ENCODE data around the gene CHTF18.
"Not testable (repeated sequence)": the region's sequence is repeated elsewhere in the genome, so short reads cannot be mapped to it uniquely, and the experiment has no call there.

Gene CHTF18

DNA sequence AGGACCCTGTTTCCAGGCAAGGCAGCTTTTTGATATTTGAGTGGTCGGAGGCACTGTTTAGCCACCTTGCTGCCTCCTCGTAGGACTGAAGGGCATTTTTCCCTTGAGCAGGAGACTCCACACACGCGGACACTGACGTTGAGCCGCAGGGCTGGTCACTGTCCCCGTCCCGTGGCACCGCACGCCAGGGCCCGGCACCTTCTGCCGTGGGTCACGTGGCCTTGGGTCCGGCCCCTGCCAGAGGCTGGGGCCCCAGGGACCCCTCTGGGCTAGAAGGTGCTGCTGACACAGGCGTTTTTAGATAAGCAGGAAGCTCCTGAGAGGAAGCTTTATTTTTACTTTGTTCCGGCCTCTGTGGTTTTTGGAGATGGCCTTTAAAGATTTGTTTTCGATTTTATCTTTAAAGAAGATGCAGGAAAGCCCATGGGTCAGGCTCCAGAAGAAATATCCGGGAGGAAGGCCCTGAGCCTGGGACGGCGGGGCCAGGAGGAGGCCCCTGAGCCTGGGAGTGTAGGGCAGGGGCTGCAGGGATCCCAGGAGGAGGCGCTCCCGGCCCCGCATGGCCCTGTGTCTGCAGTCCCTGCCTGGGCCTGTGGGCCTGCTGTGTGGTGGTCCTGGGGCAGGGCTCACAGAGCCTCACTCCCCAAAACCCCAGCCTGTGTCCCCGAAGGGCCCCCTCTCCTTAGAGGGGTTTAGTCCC, 42.6 kb downstream of the CHTF18 start:
- no peak for DNase-seq (ENCODE audit: low read depth)

DNA sequence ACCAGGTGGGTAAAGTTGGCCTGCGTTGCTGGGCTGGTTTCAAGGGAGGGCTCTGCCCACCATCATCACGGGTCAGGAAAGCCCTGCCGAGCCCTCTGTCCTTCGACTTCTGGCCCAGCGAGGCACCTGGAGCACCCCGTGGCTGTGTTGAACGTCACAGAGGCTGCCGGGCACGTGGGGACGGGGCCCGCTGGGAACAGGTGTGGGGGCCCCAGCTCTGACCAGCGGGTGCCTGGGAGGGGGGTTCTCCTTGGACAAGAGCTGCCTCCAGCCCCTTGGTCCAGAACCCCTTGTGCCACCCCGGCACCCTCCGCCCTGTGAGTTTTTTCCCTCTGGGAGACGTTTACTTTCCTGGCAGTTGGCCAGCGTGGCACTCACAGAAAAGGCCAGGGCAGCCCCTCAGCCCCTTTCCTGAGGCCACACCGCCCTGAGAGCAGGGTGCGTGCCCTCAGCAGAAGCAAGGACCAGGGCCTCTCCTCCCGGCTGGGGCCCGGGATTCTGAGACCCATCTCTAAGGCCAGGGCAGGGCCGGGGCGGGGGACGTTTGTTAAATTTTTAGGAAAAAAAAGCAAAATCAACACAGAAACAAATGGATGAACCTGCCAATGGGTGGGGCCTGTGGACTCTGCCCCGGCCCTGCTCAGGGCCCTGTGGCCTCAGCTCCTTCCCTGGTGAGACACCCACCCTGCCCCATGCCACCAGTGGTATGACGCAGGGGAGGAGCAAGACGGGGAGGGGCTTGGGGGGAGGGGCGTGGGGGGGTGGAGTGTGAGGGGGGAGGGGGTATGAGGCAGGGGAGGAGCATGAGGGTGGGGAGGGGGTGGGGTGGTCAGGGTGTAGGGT, 43.4 kb downstream of the CHTF18 start:
- no peak for DNase-seq (ENCODE audit: low read depth)

DNA sequence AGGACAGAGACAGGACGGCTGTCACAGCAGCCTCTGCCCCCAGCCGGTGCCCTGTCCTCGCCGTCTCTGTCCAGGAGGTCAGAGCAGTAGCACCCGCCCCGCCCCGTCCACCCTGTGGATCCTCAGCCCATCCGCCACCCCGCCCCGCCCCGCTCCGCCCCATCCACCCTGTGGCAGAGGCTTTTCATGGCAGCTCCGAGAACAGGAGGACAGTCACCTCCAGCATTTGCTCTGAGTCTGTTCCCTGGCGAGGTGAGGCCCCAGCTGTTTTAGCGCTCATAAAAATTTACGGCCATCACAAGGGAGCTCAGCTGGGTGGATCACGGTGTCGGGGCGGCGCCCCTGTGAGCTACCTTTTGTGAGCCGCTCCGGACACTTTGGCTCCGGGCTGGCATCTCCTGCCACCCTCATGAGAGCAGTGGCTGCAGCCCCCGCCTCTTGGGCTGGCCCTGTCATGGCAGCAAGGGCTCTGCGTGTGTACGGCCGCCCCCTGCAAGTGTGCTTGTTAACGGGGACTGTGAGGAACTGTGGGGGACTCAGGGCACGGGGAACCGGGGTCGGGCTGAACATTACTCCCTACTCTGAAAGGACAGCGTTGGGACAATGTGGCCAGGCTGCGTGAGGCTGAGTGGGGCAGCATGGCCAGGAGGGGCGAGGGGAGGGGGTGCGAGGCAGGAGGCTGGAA, 44.4 kb downstream of the CHTF18 start:
- DNase-seq (ENCODE audit: low read depth): no peak

DNA sequence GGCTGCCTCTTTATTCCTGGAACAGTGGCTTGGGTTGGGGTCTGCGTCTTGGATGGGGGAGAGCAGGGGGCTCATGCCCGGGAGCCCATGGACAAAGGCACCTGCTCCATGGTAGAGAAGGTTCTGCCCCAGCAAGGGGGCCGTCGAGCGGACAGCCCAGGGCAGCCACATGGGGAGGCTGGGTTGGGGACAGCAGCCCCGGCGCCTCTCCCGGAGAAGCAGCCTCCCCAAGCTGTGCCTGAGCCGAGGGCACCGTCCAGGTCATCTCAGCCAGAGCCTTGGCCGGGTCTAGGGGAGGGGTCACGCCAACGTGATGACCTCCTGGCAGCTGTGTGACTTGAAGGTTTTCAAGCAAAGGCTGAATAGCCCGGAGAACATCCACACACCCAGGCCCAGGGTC, 45.0 kb downstream of the CHTF18 start:
- no peak for DNase-seq (ENCODE audit: low read depth)

DNA sequence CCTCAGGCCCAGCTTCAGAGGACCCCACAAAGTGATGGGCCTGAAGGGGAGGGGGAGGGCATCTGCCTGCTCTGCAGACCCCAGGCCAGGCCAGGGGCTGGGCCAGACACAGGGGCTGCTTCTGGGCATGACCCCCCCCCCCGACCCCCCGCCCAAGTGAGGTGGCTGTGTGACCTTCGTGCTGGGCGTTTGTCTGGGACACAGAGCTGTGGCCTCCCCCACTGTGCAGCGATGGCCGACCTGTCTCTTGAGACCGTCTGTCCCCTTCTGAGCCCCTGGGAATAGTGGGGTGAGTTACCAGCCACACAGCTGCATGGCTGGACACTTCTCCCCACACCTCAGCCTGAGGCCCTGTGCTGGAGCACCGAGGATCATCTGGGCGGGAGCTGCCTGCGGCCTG, 47.0 kb downstream of the CHTF18 start:
- DNase-seq (ENCODE audit: low read depth): no peak

DNA sequence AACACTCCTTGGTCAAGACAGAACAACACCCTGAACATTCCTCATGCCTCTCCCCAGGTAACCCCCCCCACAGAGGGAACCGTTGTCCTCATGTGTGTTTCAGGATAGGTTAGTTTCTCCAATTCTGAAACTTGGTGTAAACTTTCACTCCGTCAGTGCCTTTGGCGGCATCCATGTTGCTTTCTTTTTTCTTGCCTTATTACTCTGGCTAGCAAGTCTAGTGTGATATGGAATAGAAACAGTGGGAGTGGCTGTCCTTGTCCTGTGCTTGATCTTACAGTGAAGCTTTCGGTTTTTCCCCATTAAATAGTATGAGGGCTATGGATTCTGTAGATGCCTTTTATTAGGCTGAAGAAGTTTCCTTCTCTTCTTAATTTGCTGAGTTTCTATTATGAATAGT, 47.8 kb downstream of the CHTF18 start:
- no peak for DNase-seq (ENCODE audit: low read depth)

DNA sequence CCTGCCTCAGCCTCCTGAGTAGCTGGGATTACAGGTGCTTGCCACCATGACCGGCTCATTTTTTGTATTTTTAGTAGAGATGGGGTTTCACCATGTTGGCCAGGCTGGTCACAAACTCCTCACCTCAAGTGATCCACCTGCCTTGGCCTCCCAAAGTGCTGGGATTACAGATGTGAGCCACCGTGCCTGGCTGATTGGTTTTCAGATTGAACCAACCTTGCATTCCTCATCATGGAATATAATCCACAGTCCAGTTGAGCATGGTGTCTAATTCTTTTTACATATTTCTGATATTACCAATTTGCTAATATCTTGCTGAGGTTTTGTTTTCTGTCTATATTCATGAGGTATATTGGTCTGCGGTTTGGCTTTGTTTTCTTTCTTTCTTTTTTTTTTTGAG, 48.4 kb downstream of the CHTF18 start:
- not testable (repeated sequence) for DNase-seq (ENCODE audit: low read depth)

DNA sequence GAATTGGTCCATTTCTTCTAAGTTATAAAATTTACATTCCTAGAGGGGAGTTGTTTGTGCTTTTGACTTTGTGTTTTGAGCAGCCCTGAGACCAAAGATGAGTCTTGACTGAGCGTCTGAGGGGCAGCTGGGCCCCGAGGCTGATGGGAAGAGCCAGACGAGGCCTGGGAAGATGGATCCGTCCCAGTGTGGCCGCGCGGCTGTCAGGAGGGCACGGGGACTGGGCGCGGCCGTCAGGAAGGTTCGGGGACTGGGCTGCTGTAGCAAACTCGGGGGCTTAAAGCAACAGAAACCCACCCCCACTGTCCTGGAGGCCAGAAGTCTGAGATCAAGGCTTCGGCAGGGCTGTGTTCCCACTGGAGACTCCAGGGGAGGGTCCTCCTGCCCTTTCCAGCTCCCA, 50.3 kb downstream of the CHTF18 start:
- DNase-seq (ENCODE audit: low read depth): no peak

DNA sequence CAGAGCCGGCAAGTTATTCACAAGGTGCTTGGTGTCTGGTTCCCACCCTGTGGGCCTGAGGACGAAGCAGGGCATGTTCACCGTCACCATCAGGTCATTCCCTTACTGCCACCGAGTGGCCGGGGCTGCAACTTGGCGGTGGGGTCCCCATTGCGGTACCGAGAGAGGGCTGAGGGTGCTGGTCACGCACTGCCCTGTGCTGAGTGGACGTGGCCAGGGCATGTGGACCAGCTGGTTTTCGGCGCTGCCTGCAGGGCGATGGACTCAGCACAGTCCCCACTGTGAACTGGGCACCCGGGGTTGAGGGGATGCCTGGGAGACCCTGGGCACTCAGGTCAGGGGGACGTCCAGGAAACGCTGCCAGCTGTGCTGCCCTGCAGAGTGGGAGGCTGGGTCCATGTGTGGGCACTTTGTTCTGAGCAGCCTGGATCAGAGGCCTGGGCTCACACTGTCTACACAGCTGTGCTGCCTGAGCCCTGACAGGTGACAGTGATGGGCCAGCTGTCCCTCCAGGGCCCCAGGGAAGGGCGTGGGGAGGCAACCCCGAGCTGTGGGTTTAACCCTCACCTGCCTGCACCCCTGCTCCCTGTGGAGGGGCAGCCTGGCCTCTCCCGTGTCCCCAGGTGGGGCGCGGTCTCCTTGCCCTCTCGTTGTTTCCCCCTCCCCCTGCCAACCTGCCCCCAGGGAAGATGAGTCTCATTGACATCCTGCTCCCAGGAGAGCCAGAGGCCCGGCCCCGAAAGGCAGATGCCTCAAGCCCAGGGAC, 51.4 kb downstream of the CHTF18 start:
- no peak for DNase-seq (ENCODE audit: low read depth)

DNA sequence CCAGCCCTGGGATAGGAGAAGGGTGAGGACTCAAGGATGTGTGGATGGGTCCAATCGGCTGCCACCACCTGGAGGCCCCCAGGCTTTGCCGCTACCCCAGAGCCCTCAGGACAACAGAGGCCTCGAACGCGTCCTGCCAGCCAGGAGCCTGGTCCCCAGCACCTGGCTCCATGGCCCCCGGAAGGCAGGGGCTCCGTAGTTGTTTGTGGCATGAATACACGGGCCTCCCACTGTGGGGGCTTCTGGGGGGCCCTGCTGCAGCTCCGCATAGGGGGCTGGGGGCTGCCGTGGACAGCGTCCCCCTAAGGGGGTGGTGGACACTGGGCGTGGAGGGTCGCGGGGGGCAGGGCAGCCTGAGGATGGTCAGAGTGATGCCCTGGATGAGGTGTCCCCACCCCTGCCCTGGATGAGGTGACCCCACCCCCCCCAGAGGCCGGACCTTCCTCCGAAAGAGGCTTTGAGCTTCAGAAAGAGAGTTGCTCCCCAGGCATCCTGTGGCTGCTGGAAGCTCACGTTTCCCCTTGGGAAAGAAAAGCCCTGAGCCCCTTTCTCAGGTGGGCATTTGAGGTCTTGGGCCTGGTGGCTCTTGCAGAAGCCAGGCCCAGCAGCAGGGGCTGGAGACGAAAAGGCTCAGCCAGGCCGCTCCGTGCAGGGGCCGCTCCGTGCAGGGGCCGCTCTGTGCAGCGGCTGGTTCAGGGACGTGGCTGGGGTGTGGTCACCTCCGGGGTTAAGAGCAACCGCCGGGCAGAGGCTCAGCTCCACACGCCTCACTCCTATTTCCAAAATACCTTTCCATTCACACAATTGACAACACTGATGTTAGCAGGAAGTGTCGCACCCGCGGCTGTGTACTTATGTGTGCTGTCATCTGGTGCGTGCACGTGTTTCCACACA, 52.4 kb downstream of the CHTF18 start:
- no peak for DNase-seq (ENCODE audit: low read depth)

DNA sequence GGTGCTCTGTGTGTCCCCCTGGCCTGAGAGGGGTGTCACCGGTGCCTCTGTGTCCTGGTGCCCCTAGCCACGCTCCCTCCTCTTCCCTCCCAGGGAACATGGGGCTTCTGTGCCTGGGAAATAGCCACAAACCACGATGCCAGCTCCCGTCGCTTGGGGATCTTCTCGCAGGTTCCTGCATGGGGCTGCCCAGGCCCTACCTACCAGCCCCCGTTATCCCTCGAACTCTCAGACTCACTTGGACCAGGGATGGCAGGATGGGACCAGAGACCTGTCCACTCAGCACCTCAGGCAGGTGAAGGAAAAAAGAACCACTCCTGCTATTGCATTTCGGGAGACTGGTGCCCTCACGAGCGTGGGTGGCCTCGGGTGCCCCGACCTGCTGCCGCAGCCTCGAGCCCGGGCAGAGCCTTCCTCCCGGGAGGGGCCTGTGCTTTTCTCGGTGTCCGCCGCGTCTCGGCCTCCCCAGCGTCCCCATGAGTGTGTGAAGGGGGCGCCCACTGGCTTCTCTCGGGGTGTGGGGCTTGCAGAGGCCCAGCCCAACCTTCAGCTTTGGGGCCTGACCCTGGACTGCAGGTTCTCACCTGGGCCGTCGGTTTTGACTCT, 53.1 kb downstream of the CHTF18 start:
- no peak for DNase-seq (ENCODE audit: low read depth)

DNA sequence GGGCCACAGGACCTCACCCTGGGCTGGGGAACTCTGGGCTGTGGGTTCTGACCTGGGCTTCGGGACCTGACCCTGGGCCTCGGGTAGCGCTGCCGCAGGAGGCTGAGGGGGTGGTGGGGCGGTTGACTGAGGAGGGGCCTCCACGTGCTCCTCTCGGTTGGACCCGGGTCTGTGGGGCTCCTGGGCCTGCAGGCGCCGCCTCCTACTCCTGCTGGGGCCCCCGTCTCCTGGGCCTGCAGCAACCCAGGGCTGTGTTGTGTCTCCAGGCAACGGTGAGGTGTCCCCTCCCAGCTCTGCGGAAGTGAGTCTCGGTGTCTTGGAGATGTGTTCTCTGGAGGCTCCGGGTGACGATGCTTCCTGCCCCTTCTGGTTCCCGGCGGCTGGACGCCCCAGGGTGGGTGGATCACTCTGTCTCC, 53.6 kb downstream of the CHTF18 start:
- no peak for DNase-seq (ENCODE audit: low read depth)

DNA sequence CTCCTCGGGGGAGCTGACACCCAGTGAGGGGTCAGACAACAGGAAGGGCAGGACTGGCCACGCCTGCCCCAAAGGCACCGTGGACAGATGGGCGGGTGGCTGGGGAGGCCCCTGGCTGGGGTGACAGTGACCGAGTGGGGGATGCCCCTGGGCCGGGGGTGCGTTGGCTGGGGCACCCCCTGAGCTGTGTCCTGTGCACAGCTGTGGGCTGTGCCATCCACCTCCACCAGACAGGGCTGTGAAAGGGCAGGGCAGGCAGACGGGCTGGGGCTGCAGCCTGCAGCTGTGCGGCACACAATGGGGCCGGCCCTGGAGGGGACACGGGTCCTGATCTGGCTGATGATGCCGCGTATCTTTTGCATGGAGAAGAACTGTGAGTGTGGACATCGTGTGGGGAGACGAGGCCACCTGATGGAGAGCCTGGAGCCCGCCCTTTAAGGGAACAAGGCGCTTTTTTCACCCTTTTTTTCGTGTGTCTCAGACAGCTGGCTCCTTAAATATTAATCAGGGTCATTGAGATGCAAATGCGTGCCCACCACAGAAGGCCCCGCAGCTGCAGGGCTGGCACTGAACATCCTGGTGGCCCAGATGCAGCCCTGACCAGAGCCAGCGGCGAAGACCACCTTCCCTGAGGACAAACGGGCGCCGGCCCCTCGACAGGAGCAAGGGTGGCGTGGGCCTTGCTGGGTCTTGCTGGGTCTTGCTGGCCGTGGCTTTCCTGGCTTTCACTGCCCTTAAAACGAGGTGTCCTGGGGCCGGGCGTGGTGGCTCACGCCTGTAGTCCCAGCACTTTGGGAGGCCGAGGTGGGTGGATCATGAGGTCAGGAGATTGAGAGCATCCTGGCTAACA, 54.5 kb downstream of the CHTF18 start:
- DNase-seq (ENCODE audit: low read depth): no peak

DNA sequence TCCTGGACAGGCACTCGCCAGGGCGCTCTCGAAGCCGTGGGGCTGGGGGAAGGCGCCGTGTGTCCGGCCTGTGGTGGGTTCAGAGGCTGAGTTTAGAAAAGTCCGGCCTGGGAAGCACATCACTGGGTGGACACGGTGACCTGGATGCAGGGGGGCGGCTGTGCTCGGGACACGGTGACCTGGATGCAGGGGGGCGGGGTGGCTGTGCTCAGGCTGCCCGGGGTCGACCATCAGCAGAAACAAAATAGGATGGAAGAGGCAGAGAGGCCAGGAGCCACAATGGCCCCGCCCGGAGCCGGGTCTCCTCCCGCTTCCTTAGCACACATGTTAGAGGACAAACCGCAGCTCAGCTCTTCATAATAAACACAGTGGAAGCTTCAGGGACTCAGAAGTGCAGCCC, 55.4 kb downstream of the CHTF18 start:
- no peak for DNase-seq (ENCODE audit: low read depth)

DNA sequence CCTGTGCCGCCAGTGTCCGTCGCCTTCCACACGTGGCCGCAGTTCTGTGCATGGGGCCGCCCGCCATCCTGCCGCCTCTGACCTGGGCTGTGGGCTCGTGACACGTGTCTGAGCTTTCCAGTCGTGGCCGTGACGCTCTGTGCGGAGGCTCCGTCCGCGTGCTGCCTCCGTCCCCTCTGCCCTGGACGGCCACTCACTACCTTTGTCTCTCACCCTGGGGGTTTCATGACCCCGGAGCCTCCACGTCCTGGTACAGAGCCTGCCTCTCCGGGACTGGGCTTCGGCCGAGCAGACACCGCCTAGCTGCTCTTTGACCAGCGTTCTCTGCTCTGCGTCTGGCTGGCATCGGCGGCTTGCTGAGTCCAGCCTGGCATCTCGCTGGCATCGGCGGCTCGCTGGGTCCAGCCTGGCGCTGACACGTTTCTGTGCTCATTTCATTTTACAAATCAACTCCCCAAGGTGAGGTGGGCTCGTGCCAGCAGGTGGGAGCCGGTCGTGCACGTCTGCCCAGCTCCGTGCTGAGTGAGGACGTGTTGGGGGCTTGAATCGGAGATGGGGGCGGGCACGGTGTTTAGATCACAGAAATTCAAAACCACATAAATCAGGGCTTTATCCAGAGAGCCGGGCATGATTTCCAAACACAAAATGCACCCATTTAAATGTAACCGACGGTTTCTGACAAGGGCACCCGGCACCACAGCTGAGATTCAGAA, 56.4 kb downstream of the CHTF18 start:
- DNase-seq (ENCODE audit: low read depth): no peak

DNA sequence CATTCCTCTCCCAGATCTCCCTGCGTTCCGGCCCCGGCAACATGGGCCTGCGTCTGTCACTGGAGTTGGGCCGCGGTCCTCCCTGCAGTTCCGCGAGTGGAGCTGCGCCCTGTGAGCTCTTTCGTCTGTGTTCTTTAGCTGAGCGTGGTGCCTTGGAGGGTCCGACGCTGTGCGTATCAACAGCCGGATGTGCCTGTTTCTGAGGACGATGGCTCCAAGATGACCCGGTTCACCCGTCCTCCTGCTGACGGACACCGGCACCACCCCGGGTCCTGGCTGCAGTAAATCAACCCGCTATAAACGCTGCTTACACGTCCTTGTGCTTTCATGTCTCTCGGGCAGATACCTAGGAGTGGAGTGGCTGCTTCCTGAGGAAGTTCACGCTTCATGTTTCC, 56.9 kb downstream of the CHTF18 start:
- no peak for DNase-seq (ENCODE audit: low read depth)

DNA sequence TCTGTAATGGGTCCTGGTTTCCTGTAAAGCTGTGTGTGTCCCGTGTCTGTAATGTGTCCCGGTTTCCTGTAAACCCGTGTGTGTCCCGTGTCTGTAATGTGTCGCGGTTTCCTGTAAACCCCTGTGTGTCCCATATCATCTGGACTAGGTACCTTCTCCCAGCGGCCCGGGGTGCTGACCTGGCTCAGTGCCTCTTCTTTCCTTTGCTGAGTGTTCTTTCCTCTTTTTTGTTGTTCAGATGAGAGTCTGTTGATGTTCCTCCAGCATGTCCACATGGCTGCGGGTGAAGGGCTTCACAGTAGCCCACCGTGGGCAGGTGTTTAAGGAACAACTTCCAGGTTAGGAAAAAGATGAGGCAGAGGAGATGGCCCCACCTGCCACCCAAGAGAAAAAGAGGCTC, 58.7 kb downstream of the CHTF18 start:
- DNase-seq (ENCODE audit: low read depth): no peak
